Ectodermal cell (in vitro differentiated cells): Measurements from ENCODE around the gene ISG20L2.

Experiments
- H3K27ac ChIP-seq: 2 replicates; pipeline ENCODE4 v1.7.0; 2013; ENCODE audit warnings: mild to moderate bottlenecking, low read depth, low read length; ENCODE audit not compliant: insufficient read depth, poor library complexity, severe bottlenecking
- H3K27me3 ChIP-seq: 2 replicates; pipeline ENCODE4 v1.7.0; 2013; ENCODE audit warnings: mild to moderate bottlenecking, low read length; ENCODE audit not compliant: insufficient read depth, control insufficient read depth, poor library complexity, severe bottlenecking
- H3K36me3 ChIP-seq: one replicate; pipeline ENCODE4 v1.7.0; 2013; ENCODE audit warnings: low read length; ENCODE audit not compliant: control insufficient read depth, insufficient read depth
- H3K4me1 ChIP-seq: one replicate; pipeline ENCODE4 v1.7.0; 2013; ENCODE audit warnings: low read length; ENCODE audit not compliant: control insufficient read depth, insufficient read depth
- H3K4me3 ChIP-seq: 2 replicates; pipeline ENCODE4 v1.7.0; 2013; ENCODE audit warnings: low read depth, low read length, control low read depth; ENCODE audit not compliant: insufficient read depth
- H3K9me3 ChIP-seq: 2 replicates; pipeline ENCODE4 v1.7.0; 2013; ENCODE audit warnings: mild to moderate bottlenecking, low read length, moderate library complexity; ENCODE audit not compliant: control insufficient read depth
- WGBS, 2 experiments: methylation state at CpG; one replicate each; pipeline ENCODE4 v1.1.7; 2013; ENCODE audit warnings: missing lambda C conversion rate in 2 of 2; 5-methylcytosine and 5-hydroxymethylcytosine counted together

The ISG20L2 gene

DNA sequence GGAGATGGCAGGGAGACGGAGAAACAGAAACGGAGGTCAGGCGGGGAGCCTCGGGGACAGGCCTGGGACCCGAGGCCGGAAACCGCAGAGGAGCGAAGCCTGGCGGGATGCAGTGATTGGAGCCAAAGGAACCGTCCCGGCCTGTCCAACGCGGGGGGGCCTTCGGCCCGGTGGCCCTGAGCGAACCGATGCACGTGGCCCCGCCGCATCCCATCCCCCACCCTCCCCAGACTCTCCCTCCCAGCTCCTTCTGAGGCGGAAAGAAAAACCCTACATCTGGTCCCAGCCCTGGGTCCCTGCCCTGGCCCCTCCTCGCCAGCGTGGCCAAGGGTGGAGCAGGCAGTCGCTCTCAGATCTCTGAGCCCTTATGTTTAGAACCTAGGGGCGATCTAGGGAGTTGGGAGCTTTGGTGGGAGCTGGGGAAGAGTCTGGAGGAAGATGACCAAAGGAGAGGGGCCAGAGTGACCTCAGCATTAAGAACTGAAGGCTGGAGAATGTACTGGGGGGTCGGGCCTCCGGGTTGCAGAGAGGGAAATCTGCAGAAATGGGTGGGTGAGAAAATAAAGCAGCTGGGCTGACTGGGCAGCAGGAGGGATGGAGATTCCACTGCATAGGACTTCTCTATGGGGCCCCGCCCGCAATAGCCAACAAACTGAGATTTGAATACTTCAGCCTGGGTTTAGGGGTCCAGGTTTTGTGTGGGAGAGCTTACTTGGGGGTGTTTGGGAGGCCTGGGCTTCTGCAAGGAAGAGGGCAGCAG, 21.7 kb downstream of the ISG20L2 start:
- peaks cover 52% of the 10 kb centered on the region for H3K4me1 ChIP-seq
- H3K9me3 ChIP-seq, result no peaks in the 10 kb centered on the region
- H3K27me3 ChIP-seq, result peaks cover 4% of the 10 kb centered on the region
- peak overlapping the region; percentile 55 for H3K4me3 ChIP-seq
- no peaks in the 10 kb centered on the region for H3K36me3 ChIP-seq
- WGBS, 2 experiments, result 1% methylated on average over 29 of the region's 29 CpGs
- H3K27ac ChIP-seq, result peak overlapping the region; percentile 84

DNA sequence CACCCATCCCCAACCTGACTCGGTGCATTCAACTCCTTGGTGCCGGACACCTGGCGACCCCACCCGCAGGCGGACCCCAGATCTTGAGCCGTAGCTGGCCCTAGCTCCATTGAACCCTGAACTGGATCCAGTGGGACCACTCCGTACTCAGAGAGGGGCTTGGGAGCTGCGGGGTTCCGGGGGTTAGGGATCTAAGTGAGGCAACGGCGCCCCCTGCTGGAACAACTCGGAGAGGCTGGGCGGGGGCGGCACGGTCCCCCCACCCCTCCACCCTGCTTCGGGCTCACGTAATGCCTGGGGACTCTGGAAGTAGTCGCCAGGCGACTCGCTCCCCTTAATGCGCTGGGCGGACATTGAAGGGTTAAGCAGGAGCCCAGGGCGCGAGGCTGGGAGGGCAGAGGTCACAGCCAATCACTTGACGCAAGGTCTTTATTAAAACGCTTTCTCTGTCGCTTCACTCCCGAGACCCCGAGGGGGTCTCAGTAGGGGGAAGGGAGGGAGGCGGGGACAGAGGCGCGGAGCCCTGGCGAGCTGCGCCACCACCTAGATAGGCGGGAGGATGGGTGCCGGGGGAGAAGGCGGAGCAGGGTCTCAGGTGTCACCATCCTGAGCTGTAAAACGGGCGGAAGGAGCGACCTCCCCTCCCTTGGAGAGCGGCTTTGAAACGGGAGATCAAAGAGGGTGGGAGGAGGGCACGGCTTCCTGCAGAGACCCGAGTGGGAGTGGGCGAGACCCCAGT, 22.5 kb downstream of the ISG20L2 start:
- Histone ChIP-seq H3K4me3 (peak overlapping the region; percentile 55), H3K36me3 (no peaks in the 10 kb centered on the region), H3K27me3 (peaks cover 4% of the 10 kb centered on the region), H3K9me3 (no peaks in the 10 kb centered on the region), H3K4me1 (peaks cover 59% of the 10 kb centered on the region), H3K27ac (peak overlapping the region; percentile 84)
- 1% methylated on average over 45 of the region's 45 CpGs for WGBS, 2 experiments

DNA sequence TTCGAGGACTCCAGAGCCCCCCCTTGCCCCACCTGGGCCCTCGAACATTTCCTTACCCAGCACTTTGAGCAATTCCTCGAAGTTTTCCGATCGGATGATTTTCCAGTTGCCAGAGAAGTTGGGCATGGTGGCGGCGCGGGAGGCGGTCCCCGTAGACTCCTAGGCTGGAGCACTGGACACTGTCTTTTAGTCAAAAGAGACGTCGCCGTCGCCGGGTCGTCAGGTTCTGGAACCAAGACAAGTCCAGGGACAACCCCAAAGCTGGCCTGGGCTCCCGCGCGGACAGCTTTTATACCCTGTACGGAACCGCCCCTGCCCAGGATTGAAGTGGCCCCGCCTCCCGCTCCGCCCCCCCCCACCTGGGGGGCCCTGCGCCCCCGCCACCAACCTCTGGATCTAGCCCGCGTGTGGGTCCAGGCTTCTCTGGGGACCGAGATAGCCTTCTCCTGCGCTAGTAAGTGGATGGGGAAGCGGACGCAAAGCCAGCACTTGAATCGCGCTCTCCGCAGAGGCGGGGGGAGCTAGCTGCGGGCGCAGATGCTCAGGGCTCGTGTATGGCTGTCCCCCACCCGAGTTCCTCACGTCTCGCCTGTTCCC, 23.1 kb downstream of the ISG20L2 start, which contains the start of gene CRABP2:
TSS of gene CRABP2 (minus strand) at position 263 of the 597 bp plus-strand sequence. CDS start at position 126, 137 bp downstream.
- peak within 1 kb of the TSS; percentile 84 for H3K27ac ChIP-seq
- WGBS, 2 experiments, result 0 to 1% methylated on average over 42 of the region's 42 CpGs
- H3K4me1 ChIP-seq, result peaks cover 53% of the 10 kb centered on the region
- H3K36me3 ChIP-seq, result no peaks in the 10 kb centered on the region
- no peaks in the 10 kb centered on the region for H3K9me3 ChIP-seq
- H3K27me3 ChIP-seq, result peaks cover 4% of the 10 kb centered on the region
- H3K4me3 ChIP-seq, result peak within 1 kb of the TSS; percentile 55

DNA sequence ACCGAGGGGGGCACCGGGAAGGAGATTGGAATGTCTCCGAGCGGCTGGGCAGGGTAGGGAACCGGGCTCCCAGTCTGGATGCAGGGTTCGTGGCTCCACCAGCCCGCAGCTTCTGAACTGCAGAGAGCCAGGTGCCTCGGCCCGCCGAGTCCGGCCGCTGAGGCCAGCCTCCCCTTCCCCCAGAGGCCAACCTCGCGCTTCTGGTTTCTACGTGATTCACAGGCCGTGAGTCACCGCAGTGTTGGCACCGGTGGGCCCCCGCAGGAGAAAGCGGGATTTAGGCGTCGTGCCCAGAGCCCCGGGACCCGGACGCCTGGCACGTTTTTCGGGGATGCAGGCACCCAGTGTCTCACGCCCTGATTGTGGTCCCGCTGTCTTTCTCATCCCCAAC, 23.6 kb downstream of the ISG20L2 start:
- H3K4me3 ChIP-seq, result peak overlapping the region; percentile 55
- peak overlapping the region; percentile 68 for H3K27ac ChIP-seq
- WGBS, 2 experiments, result 0 to 1% methylated on average over 29 of the region's 29 CpGs
- peaks cover 5% of the 10 kb centered on the region for H3K36me3 ChIP-seq
- H3K9me3 ChIP-seq, result no peaks in the 10 kb centered on the region
- peaks cover 4% of the 10 kb centered on the region for H3K27me3 ChIP-seq
- peaks cover 48% of the 10 kb centered on the region for H3K4me1 ChIP-seq

DNA sequence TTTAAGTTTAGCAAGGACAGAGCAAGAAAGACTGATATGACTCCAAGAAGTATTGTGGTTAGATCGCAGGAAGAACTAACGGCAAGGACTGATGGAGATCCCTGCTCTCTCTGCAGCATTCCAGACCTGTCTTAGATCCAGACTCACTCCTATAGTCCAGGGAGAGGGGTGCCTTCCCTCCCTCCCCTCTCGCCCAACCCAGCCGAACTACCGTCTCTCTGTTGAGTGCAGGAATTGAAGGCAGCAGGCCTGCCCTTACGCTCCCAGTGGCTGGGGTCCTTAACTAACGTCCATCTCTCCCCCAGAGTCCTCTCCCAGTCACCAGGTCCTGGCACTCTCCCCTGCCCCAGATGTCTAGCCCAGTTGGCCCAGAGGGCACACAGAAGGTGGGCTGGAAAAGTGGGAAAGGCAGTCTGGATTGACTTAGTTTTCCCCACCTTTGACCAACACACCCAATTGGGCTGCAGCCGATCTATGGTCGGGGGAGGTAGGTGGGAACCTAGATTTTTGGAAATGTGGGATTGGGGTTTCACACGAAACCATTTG, 24.3 kb downstream of the ISG20L2 start:
- peaks cover 12% of the 10 kb centered on the region for H3K36me3 ChIP-seq
- peaks cover 41% of the 10 kb centered on the region for H3K4me1 ChIP-seq
- peaks cover 4% of the 10 kb centered on the region for H3K27me3 ChIP-seq
- H3K9me3 ChIP-seq, result no peaks in the 10 kb centered on the region
- H3K27ac ChIP-seq, result no peak overlapping the region
- WGBS, 2 experiments, result 5 to 6% methylated on average over 10 of the region's 10 CpGs
- H3K4me3 ChIP-seq, result peak overlapping the region; percentile 55

DNA sequence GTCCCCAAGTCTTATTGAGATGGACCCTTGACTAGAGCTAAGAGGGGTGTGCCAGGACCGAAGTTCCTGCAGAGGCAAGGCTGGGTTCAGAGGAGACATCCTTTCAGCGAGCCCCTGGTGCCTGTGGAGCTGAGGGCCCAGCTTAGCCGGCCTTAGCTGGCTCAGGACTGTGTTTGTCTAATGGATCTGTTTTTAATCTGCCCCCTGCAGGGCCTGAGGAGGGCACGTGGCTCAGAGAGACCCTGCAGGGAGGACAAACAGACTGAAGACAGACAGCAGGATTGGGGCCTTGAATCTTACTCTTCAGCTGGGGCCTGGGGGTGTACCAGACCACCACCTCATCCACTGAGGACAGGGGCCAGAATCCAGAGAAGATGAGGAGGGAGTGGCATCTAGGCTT, 24.8 kb downstream of the ISG20L2 start:
- H3K27ac ChIP-seq, result no peak overlapping the region
- peaks cover 36% of the 10 kb centered on the region for H3K4me1 ChIP-seq
- no peaks in the 10 kb centered on the region for H3K9me3 ChIP-seq
- peaks cover 4% of the 10 kb centered on the region for H3K27me3 ChIP-seq
- 2 to 3% methylated on average over 4 of the region's 4 CpGs for WGBS, 2 experiments
- peak overlapping the region; percentile 55 for H3K4me3 ChIP-seq
- peaks cover 14% of the 10 kb centered on the region for H3K36me3 ChIP-seq

DNA sequence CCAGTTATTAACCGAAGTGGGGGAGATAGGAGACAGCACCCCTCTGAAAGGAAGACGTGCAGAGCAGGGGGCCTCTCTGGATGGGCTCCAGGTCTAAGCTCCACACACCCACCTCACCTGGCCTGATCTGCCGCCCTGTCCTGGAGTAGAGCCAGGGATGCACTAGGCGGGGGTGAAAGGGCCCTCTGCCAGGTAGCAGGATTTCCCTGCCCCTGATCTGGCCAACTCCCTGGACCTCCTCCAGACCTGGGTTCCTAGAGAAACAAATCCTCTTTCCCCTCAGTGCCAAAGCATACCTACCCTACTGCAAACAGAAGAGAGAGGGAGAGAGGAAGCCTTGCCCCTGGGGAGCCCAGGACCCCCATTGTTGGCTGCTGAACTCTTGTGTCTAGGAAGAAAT, 25.2 kb downstream of the ISG20L2 start:
- Histone ChIP-seq H3K27me3 (peaks cover 4% of the 10 kb centered on the region), H3K4me1 (peaks cover 32% of the 10 kb centered on the region), H3K36me3 (peaks cover 15% of the 10 kb centered on the region), H3K27ac (no peak overlapping the region), H3K9me3 (no peaks in the 10 kb centered on the region), H3K4me3 (peak overlapping the region; percentile 55)
- 75% methylated on average over 4 of the region's 4 CpGs for WGBS, 2 experiments

DNA sequence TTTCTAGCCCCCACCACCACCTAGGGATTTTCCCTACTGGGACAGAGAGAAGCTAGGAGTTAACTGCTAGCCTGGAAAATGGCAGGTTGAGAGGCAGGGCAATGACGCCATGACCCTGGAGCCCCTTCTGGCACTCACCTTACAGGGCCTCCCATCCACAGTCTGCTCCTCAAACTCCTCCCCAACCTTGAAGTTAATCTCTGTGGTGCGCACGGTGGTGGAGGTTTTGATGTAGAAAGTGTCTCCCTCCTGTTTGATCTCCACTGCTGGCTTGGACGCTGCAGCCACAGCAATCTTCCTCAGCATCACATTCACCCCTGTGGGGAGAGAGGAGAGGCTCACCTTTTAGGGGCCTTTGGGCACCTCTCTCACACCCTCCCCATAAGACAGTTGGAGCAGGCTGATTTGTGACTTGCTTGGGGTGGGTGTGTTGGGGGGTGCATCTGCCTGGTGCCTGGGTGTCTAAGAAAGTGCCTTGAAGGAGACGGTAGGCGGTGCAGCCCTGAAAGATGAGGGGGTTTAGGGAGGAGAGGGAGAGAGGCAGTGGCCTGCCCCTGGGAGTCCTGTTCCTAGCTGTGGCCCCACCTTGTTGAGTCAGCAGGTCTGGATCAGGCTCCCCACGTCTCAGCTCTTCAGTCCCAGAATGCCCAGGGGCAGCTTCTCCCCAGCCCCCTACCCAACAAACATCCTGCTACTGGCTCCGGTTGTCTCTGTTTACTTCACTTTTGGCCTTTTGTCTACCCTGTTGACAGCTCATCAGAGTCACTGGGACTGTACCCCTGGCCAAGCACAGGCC, 27.6 kb downstream of the ISG20L2 start:
- Histone ChIP-seq H3K27ac (no peak overlapping the region), H3K27me3 (peaks cover 4% of the 10 kb centered on the region), H3K4me1 (peaks cover 25% of the 10 kb centered on the region), H3K9me3 (no peaks in the 10 kb centered on the region), H3K4me3 (no peak overlapping the region), H3K36me3 (peaks cover 20% of the 10 kb centered on the region)
- 75 to 83% methylated on average over 7 to 8 of the region's 8 CpGs for WGBS, 2 experiments

DNA sequence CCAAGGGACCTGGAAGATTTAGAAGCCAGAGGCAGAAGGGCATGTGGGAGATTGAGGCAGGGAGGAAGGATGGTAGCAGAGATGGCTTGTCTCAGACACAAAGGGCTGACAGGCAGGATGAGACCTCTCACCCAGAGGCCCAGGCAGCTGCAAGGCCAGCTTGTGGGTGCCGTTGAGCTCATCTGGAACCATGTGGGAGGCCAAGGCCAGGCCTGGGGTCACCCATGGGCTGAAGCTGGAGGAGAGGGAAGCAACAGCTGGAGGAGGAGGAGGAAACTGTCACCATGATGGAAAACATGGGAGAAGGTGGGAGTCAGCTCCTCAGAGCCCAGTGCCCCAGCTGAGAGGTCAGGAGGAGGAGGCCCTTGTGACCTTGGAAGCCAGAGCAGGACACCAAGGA, 29.6 kb downstream of the ISG20L2 start:
- H3K9me3 ChIP-seq, result no peaks in the 10 kb centered on the region
- H3K36me3 ChIP-seq, result peaks cover 20% of the 10 kb centered on the region
- peaks cover 34% of the 10 kb centered on the region for H3K4me1 ChIP-seq
- H3K27ac ChIP-seq, result no peak overlapping the region
- no peaks in the 10 kb centered on the region for H3K27me3 ChIP-seq
- 88 to 94% methylated on average over 1 of the region's 1 CpG for WGBS, 2 experiments
- no peak overlapping the region for H3K4me3 ChIP-seq
